Coronary artery (tissue), 2 donors: Measurements from ENCODE around the gene PRKCSH.

Experiments
- DNase-seq: peaks from one replicate; pipeline ENCODE4 v3.0.0-alpha.2; 2017; ENCODE audit warnings: low spot score
- H3K27ac ChIP-seq, 2 donors: fragments of 200-600 bp; sonication (generic); one replicate each; pipeline ENCODE4 v1.5.1; 2016 to 2019
- H3K4me3 ChIP-seq: fragments of 200-600 bp; sonication (generic); 2 replicates; pipeline ENCODE4 v1.5.1; 2016; ENCODE audit warnings: mild to moderate bottlenecking, moderate library complexity
- TF ChIP-seq, protein P1 (sequence below): fragments of 200-600 bp; sonication (generic); IDR thresholded peaks from one replicate; pipeline ENCODE4 v1.5.1; 2019; ENCODE audit warnings: antibody characterized with exemption

PRKCSH gene

DNA sequence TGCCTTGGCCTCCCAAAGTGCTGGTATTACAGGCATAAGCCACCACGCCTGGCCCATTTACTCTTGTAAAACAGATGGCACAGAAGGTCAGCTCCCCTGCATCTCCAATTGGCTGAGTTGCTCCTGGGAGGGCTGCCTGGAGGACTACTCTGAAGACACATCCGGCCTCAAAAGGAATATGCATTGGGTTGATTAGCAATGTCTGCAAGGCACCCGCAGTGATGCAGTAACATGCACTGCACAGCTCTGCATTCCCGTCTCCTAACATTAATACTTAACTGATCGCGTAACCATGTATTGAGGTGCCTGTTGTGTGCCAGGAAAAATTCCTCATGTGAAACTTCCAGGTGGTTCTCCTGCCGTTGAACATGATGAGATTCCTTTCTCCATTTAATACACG lies 40.4 kb downstream of the PRKCSH start:
- no peak overlapping the region for H3K4me3 ChIP-seq
- TF ChIP-seq, protein P1, sequence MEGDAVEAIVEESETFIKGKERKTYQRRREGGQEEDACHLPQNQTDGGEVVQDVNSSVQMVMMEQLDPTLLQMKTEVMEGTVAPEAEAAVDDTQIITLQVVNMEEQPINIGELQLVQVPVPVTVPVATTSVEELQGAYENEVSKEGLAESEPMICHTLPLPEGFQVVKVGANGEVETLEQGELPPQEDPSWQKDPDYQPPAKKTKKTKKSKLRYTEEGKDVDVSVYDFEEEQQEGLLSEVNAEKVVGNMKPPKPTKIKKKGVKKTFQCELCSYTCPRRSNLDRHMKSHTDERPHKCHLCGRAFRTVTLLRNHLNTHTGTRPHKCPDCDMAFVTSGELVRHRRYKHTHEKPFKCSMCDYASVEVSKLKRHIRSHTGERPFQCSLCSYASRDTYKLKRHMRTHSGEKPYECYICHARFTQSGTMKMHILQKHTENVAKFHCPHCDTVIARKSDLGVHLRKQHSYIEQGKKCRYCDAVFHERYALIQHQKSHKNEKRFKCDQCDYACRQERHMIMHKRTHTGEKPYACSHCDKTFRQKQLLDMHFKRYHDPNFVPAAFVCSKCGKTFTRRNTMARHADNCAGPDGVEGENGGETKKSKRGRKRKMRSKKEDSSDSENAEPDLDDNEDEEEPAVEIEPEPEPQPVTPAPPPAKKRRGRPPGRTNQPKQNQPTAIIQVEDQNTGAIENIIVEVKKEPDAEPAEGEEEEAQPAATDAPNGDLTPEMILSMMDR = no peak
- no peak for DNase-seq
- no peak overlapping the region for H3K27ac ChIP-seq

DNA sequence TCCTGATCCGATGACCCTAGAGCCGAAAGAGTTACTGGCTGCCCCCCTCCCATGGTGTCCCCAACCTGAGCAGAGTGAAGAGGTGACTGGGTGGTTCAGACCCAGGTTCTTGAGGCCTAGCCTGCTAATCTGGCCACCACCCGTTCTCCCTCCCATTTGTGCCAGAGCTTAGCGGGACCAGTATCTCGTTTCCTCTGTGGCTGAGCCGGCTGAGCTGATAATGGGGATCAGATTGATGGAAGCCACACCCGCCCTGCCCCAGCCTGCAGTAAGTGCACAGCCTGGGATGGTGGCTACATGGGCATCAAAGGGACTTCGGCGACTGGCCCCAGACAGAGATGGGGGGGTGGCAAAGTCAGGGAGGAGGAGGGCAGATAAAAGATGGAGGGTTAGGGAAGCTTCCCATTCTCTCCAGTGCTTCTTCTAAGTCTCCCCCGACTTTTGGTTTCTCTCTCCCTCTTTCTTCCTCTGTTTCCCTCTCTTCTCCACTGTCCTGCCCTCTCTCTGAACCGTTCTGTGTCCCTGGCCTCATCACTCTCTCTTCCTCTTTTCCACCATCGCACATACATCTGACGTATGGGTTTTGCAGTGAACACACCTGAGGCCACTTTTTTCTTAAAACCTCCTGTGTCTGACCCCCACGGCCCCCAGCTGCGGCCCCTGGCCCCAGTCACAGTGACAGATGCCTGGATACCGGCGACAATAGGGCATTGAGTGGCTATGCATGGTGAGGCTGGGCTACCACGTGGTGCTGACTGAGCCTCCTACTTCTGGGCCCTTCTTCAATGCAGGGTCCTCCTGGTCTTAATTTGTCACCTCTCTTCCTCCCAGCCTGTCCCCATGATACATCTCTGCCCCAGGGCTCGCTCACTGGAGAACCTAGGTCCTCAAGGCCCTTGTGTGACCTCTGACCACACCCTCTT lies 43.0 kb downstream of the PRKCSH start:
- H3K27ac ChIP-seq = no peak overlapping the region
- TF ChIP-seq, protein P1 = no peak
- no peak for DNase-seq
- H3K4me3 ChIP-seq = no peak overlapping the region

DNA sequence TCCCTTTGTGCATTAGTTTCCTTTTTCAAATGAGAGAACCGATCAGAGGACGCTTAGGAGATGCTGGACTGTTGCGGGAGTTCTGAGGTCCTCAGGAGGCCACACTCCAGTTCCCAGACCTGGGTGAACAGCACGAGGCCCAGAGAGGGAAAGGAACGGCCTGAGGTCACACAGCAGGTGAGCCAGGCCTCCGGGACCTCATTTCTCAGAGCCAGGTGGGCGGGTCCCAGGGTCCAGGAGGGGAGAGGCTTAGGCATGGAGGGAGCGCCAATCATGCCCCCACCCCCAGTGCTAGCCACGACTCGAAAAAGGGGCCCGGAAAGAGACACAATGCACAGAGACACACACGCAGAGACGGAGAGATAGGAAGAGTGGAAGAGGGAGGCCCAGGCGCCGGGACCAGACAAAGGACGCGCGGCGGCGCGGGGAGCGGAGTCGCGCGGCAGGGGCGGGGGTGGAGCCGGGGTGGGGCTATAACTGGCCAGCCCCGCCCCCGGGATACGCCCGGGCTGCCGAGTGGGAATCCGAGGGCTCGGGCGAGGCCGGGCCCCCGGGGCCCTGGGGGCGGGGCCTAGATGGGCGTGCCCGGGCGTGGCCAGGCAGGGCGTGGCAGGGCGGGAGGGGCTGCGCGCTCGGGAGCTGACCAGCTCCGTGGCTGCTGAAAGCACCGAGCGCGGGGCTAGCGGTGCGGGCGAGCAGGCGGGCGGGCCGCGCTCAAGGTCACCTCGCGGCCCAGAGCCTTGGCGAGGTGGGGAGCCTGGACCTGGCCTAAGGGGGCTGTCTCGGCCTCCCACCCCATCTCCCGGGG lies 43.9 kb downstream of the PRKCSH start:
- no peak overlapping the region for H3K27ac ChIP-seq
- peak overlapping the region; percentile 52 for H3K4me3 ChIP-seq
- DNase-seq = no peak
- TF ChIP-seq, protein P1 = no peak

DNA sequence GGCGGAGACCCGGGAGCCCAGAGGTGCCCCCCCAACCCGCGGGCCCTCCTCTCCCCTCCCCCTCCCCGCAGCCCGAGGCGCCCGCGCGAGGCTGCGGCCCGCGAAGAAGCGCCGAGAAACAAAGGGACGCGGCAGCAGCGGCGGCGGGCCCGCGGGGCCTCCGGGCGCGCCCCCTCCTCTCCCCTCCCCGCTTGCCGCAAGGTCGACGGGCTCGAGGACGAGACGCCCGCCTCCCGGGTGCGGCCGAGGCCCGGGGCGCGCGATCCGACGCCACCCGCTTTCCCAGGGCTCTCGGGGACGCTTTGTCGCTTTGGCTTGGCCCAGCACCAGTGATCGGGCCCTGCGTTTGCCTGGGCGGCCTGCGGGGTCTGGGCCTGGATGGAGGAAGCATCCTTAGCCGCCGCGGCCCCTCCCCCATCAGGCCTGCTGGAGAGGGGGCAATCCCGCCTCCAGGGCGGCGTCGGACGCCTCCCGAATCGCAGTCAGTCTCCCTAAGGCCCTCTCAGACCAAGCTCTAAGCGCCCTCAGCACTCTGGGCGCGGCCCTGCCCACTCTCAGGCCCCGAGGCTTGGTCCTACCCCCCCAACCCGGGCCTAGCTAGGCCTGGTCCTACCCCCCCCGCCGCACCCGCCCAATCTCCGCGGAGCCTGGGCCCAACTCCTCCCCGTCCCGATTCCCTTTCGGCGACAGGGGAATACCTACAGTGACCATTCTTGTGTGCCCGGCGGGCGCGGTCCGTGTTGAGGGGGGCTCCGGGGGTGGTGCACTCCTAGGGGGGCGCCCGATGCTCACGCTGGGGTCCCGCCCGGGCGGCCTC lies 44.7 kb downstream of the PRKCSH start:
- Histone ChIP-seq H3K4me3 (peak overlapping the region; percentile 52), H3K27ac (no peak overlapping the region)
- no peak for DNase-seq
- TF ChIP-seq, protein P1 = no peak

DNA sequence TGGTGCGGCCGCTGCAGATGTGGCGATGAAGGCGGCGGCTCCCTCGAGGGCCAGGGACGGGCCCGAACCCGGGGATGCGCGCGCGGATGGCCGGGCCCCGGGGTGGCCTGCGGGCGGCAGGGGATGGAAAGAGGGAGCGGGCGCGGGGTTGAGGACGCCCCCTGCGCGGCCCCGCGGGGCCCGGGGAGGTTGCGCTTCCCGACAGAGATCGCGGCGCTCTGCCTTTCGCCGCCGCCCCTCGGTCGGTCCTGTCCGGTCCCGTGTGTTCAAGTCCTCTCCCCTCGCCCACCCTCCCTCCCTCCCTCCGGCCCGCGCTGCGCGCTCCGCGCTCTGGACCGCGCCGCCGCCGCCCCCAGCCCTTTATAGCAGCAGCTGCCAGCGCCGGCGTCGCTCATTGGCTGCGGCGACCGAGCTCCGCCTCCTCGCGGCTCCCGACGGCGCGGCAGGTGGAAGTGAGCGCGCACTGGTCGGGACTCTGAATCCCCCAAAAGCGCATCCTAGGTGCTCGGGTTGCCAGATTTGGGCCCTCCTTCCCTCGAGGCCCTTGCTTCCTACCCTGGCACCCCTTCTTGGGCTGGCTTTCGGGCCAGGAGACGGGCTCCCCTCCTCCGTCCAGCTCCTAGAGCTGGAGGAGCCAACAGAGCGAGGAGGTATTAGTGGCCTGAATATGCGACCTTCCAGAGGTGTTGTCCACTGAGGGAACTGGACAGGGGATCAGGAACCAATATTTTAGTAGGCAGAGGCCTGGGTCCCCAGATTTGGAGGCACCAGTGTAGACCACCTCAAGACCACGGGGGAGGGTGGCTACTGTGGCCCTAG lies 45.5 kb downstream of the PRKCSH start, which contains the start of gene ELAVL3:
Gene ELAVL3 (minus strand): TSS at position 332 of the 819 bp plus-strand sequence. CDS start 438 bp downstream, outside the sequence.
- TF ChIP-seq, protein P1 = no peak
- DNase-seq = no peak
- Histone ChIP-seq H3K4me3 (peak within 1 kb of the TSS; percentile 52), H3K27ac (no peak within 1 kb of the TSS)
